Small intestine (tissue), 7 donors: Measurements from ENCODE around the gene RAB9A. TPM values are rescaled to one million over a fixed set of nuclear protein-coding genes. Genes with fewer than 3 reads are reported as not detected.
A peak's percentile ranks its signal among the peaks of the same experiment; 100 is the strongest.
"Not testable (repeated sequence)": the region's sequence is repeated elsewhere in the genome, so short reads cannot be mapped to it uniquely, and the experiment has no call there.

Experiments
- DNase-seq, 2 donors: peaks; one replicate each; pipeline versions ENCODE4 v3.0.0 to v3.0.0-alpha.2; 2013
- FAIRE-seq: peaks from 2 replicates; lab custom pipeline; 2012; peaks lifted over from hg19 to GRCh38; lab: Jason Lieb, UNC
- H3K27ac ChIP-seq, 3 donors: one replicate each; pipeline ENCODE4 v1.5.1; 2013; ENCODE audit warnings: low read length in 2 of 3, mild to moderate bottlenecking in 2 of 3, control low read depth in 1 of 3, inconsistent platforms in 1 of 3, low read depth in 1 of 3, moderate library complexity in 1 of 3
- H3K27me3 ChIP-seq, 3 donors: one replicate each; pipeline ENCODE4 v1.6.1; 2013; ENCODE audit warnings: low read length in 3 of 3, inconsistent platforms in 1 of 3; ENCODE audit not compliant: control insufficient read depth in 3 of 3, insufficient read depth in 3 of 3
- H3K36me3 ChIP-seq, 3 donors: one replicate each; pipeline ENCODE4 v1.6.1; 2013; ENCODE audit warnings: low read length in 3 of 3, inconsistent platforms in 1 of 3, low read depth in 1 of 3, mild to moderate bottlenecking in 1 of 3, moderate library complexity in 1 of 3; ENCODE audit not compliant: control insufficient read depth in 3 of 3, insufficient read depth in 2 of 3
- H3K4me1 ChIP-seq, 3 donors: one replicate each; pipeline ENCODE4 v1.6.1; 2013; ENCODE audit warnings: low read length in 2 of 3, inconsistent platforms in 1 of 3, low read depth in 1 of 3, mild to moderate bottlenecking in 1 of 3, moderate library complexity in 1 of 3; ENCODE audit not compliant: control insufficient read depth in 3 of 3, insufficient read depth in 2 of 3
- H3K4me3 ChIP-seq, 3 donors: one replicate each; pipeline ENCODE4 v1.5.1; 2013; ENCODE audit warnings: low read length in 3 of 3, control low read depth in 1 of 3, inconsistent platforms in 1 of 3, low read depth in 1 of 3, mild to moderate bottlenecking in 1 of 3, moderate library complexity in 1 of 3
- H3K9me3 ChIP-seq, 2 donors: one replicate each; pipeline ENCODE4 v1.6.1; 2013; ENCODE audit warnings: low read depth in 1 of 2, low read length in 1 of 2; ENCODE audit not compliant: control insufficient read depth in 2 of 2, insufficient read depth in 1 of 2
- WGBS, 3 donors: extraction: QIAGEN DNeasy Blood & Tissue Kit; methylation state at CpG; one replicate each; pipeline ENCODE4 v1.1.7; 2013; 5-methylcytosine and 5-hydroxymethylcytosine counted together
- polyA plus RNA-seq, 4 donors: library from polyadenylated mRNA; stranded (reverse) in 3 of 4; unstranded in 1 of 4; fragments of 200-250 nt in 3 of 4; fragments of 120-200 nt in 1 of 4; gene quantifications; one replicate each; pipeline versions ENCODE4 v1.2.1 to v1.2.3, GENCODE V29; 2013
- donor health status: healthy with polysubstance abuse.
- donor health status: control.
- donor health status: control.
- donor health status: Bipolar disorder and iron deficiency.
- donor health status: healthy.

The RAB9A gene
- polyA plus RNA-seq, 4 donors: 16.5 to 32.4 (median 25.1) TPM

- H3K9me3 ChIP-seq: no peaks in the 10 kb centered on the region
- no peak overlapping the region for H3K27ac ChIP-seq
- no peak for FAIRE-seq
Measured at GRCh38 chrX:13716455-13716854, 27.5 kb downstream of the RAB9A start.

GRCh38 chrX:13716905-13717304 lies 28.0 kb downstream of the RAB9A start:
- WGBS, 3 donors: 82 to 94% (median 90%) methylated on average over 6 of the region's 6 CpGs
- no peak for DNase-seq

More at GRCh38 chrX:13716455-13716854, 27.5 kb downstream of the RAB9A start:
- Histone ChIP-seq H3K27me3 (no peaks in the 10 kb centered on the region), H3K36me3 (peaks cover 0 to 16% (median 2%) of the 10 kb centered on the region in 3 donors), H3K4me1 (no peaks in the 10 kb centered on the region), H3K4me3 (no peak overlapping the region)
- WGBS, 3 donors: 83 to 88% (median 88%) methylated on average over 9 of the region's 9 CpGs
- DNase-seq: no peak

GRCh38 chrX:13717700-13718472 lies 29.0 kb downstream of the RAB9A start:
- FAIRE-seq (no peak), DNase-seq (no peak)
- WGBS, 3 donors: 67 to 97% (median 86%) methylated on average over 7 of the region's 7 CpGs
- H3K4me3 ChIP-seq: no peak overlapping the region
- no peaks in the 10 kb centered on the region for H3K4me1 ChIP-seq
- H3K27ac ChIP-seq: peak overlapping the region in 1 of 3 donors; percentile 54
- H3K9me3 ChIP-seq: no peaks in the 10 kb centered on the region
- no peaks in the 10 kb centered on the region for H3K27me3 ChIP-seq
- H3K36me3 ChIP-seq: peaks cover 0 to 12% (median 2%) of the 10 kb centered on the region in 3 donors

More at GRCh38 chrX:13716905-13717304, 28.0 kb downstream of the RAB9A start:
- no peaks in the 10 kb centered on the region for H3K4me1 ChIP-seq
- no peak overlapping the region for H3K4me3 ChIP-seq
- H3K27me3 ChIP-seq: no peaks in the 10 kb centered on the region
- peaks cover 0 to 14% (median 2%) of the 10 kb centered on the region in 3 donors for H3K36me3 ChIP-seq
- H3K27ac ChIP-seq: peak overlapping the region in 1 of 3 donors; percentile 14
- H3K9me3 ChIP-seq: no peaks in the 10 kb centered on the region
- no peak for FAIRE-seq

- FAIRE-seq: no peak
- no peak for DNase-seq
- Histone ChIP-seq H3K27me3 (no peaks in the 10 kb centered on the region), H3K36me3 (peaks cover 0 to 11% (median 2%) of the 10 kb centered on the region in 3 donors), H3K4me3 (no peak overlapping the region), H3K9me3 (no peaks in the 10 kb centered on the region), H3K27ac (no peak overlapping the region), H3K4me1 (no peaks in the 10 kb centered on the region)
- 82 to 91% (median 84%) methylated on average over 3 of the region's 3 CpGs for WGBS, 3 donors
Measured at GRCh38 chrX:13719192-13719856, 30.4 kb downstream of the RAB9A start.

- H3K4me3 ChIP-seq: no peak overlapping the region
- H3K4me1 ChIP-seq: no peaks in the 10 kb centered on the region
- no peaks in the 10 kb centered on the region for H3K27me3 ChIP-seq
- H3K36me3 ChIP-seq: peaks cover 0 to 14% (median 0%) of the 10 kb centered on the region in 3 donors
- DNase-seq: no peak
- 80 to 93% (median 91%) methylated on average over 4 of the region's 4 CpGs for WGBS, 3 donors
- no peaks in the 10 kb centered on the region for H3K9me3 ChIP-seq
- H3K27ac ChIP-seq: peak overlapping the region in 1 of 3 donors; percentile 60
- no peak for FAIRE-seq
Measured at GRCh38 chrX:13721371-13721770, 32.4 kb downstream of the RAB9A start.

GRCh38 chrX:13721819-13722519 lies 33.0 kb downstream of the RAB9A start:
- 42 to 75% (median 74%) methylated on average over 7 of the region's 7 CpGs for WGBS, 3 donors
- no peaks in the 10 kb centered on the region for H3K27me3 ChIP-seq
- no peak for DNase-seq
- peak overlapping the region in 1 of 3 donors; percentile 60 for H3K27ac ChIP-seq
- no peaks in the 10 kb centered on the region for H3K9me3 ChIP-seq
- H3K4me1 ChIP-seq: no peaks in the 10 kb centered on the region
- H3K36me3 ChIP-seq: peaks cover 0 to 13% (median 0%) of the 10 kb centered on the region in 3 donors
- no peak overlapping the region for H3K4me3 ChIP-seq
- FAIRE-seq: no peak

GRCh38 chrX:13724878-13725277 lies 36.0 kb downstream of the RAB9A start:
- H3K4me3 ChIP-seq, FAIRE-seq, H3K27me3 ChIP-seq, H3K36me3 ChIP-seq, H3K4me1 ChIP-seq, DNase-seq, H3K9me3 ChIP-seq: not testable (repeated sequence)
- WGBS, 3 donors: 79 to 84% (median 80%) methylated on average over 7 to 9 of the region's 9 CpGs
- H3K27ac ChIP-seq: peak overlapping the region in 1 of 3 donors; percentile 16

GRCh38 chrX:13726583-13726982 lies 37.7 kb downstream of the RAB9A start:
- not testable (repeated sequence) for H3K4me3 ChIP-seq, H3K9me3 ChIP-seq, FAIRE-seq, H3K4me1 ChIP-seq, H3K27ac ChIP-seq, H3K27me3 ChIP-seq, DNase-seq, H3K36me3 ChIP-seq
- WGBS, 3 donors: 84 to 86% (median 85%) methylated on average over 2 of the region's 2 CpGs
